ENCODE results near the gene ANKRD39. TPM values are rescaled to one million over a fixed set of nuclear protein-coding genes. Genes with fewer than 3 reads are reported as not detected.

Gene ANKRD39
- total and polyA plus RNA-seq, 10 of the 15 experiments (the other 5 are each of a cell fraction or from before 2014, with no cell fraction given) = 7.4 to 36.2 (median 23.7) TPM

DNA sequence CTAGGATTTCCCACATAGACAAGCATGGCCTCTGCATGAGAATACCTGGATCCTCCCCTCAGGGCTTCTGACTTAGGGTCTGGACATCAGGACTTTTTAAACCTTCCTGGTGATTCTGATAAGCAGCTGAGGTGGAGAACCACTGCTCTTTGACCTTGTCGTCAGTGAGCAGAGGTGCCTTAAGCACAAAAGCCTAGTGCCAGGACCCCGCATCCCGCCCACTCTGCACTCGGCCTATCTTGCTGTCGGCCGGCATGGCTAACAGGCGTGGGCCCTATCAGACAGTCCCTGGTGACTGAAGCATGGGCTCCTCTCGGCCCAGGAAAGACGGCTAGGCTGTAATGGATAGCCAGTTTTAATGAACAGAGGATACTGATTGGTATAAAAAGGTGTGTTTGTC lies 20.2 kb downstream of the ANKRD39 start (continued):
- TF ChIP-seq, protein P1, sequence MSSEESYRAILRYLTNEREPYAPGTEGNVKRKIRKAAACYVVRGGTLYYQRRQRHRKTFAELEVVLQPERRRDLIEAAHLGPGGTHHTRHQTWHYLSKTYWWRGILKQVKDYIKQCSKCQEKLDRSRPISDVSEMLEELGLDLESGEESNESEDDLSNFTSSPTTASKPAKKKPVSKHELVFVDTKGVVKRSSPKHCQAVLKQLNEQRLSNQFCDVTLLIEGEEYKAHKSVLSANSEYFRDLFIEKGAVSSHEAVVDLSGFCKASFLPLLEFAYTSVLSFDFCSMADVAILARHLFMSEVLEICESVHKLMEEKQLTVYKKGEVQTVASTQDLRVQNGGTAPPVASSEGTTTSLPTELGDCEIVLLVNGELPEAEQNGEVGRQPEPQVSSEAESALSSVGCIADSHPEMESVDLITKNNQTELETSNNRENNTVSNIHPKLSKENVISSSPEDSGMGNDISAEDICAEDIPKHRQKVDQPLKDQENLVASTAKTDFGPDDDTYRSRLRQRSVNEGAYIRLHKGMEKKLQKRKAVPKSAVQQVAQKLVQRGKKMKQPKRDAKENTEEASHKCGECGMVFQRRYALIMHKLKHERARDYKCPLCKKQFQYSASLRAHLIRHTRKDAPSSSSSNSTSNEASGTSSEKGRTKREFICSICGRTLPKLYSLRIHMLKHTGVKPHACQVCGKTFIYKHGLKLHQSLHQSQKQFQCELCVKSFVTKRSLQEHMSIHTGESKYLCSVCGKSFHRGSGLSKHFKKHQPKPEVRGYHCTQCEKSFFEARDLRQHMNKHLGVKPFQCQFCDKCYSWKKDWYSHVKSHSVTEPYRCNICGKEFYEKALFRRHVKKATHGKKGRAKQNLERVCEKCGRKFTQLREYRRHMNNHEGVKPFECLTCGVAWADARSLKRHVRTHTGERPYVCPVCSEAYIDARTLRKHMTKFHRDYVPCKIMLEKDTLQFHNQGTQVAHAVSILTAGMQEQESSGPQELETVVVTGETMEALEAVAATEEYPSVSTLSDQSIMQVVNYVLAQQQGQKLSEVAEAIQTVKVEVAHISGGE (CRISPR knock-in tag; IDR thresholded peaks at IDR 0.05) = no peak
- TF ChIP-seq SRF (IDR thresholded peaks at IDR 0.05; ENCODE audit: low read depth in 2 of 2, low read length in 2 of 2) = no peak
- TF ChIP-seq USF1 (IDR thresholded peaks at IDR 0.05; ENCODE audit: borderline replicate concordance, extremely low read length, insufficient read depth, low read depth, low read length) = no peak
- no peak for TF ChIP-seq CHD4 (IDR thresholded peaks at IDR 0.05)
- no peak for TF ChIP-seq RB1 (IDR thresholded peaks at IDR 0.05; ENCODE audit: borderline replicate concordance)
- TF ChIP-seq, protein P2, sequence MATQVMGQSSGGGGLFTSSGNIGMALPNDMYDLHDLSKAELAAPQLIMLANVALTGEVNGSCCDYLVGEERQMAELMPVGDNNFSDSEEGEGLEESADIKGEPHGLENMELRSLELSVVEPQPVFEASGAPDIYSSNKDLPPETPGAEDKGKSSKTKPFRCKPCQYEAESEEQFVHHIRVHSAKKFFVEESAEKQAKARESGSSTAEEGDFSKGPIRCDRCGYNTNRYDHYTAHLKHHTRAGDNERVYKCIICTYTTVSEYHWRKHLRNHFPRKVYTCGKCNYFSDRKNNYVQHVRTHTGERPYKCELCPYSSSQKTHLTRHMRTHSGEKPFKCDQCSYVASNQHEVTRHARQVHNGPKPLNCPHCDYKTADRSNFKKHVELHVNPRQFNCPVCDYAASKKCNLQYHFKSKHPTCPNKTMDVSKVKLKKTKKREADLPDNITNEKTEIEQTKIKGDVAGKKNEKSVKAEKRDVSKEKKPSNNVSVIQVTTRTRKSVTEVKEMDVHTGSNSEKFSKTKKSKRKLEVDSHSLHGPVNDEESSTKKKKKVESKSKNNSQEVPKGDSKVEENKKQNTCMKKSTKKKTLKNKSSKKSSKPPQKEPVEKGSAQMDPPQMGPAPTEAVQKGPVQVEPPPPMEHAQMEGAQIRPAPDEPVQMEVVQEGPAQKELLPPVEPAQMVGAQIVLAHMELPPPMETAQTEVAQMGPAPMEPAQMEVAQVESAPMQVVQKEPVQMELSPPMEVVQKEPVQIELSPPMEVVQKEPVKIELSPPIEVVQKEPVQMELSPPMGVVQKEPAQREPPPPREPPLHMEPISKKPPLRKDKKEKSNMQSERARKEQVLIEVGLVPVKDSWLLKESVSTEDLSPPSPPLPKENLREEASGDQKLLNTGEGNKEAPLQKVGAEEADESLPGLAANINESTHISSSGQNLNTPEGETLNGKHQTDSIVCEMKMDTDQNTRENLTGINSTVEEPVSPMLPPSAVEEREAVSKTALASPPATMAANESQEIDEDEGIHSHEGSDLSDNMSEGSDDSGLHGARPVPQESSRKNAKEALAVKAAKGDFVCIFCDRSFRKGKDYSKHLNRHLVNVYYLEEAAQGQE (IDR thresholded peaks at IDR 0.05; ENCODE audit: low read depth, low read length) = no peak
- no peak for TF ChIP-seq NBN (IDR thresholded peaks at IDR 0.05)
- TF ChIP-seq SMARCA5 (IDR thresholded peaks at IDR 0.05) = no peak

All from GM12878 (cell line).